ENCODE data around the gene GLRA3.
A peak's percentile ranks its signal among the peaks of the same experiment; 100 is the strongest.

GLRA3 gene

GRCh38 chr4:174690665-174691064 lies 138.4 kb downstream of the GLRA3 start:
- Histone ChIP-seq H3K4me1 (ENCODE audit: control insufficient read depth in 1 of 2, insufficient read depth in 2 of 2, low read length in 2 of 2) (no peaks in the 10 kb centered on the region), H3K27me3 (ENCODE audit: low read depth, low read length) (no peaks in the 10 kb centered on the region), H3K9me3 (ENCODE audit: control insufficient read depth in 1 of 2, low read length in 2 of 2) (peaks cover 0 to 10% of the 10 kb centered on the region in 2 donors), H3K27ac (ENCODE audit: low read length) (no peak overlapping the region), H3K4me3 (ENCODE audit: low read depth in 1 of 2, low read length in 2 of 2) (no peak overlapping the region), H3K36me3 (ENCODE audit: control insufficient read depth in 1 of 2, insufficient read depth in 2 of 2, low read length in 2 of 2) (no peaks in the 10 kb centered on the region)

GRCh38 chr4:174689618-174690017 lies 139.4 kb downstream of the GLRA3 start:
- Histone ChIP-seq H3K9me3 (ENCODE audit: control insufficient read depth in 1 of 2, low read length in 2 of 2) (peaks cover 0 to 10% of the 10 kb centered on the region in 2 donors), H3K4me1 (ENCODE audit: control insufficient read depth in 1 of 2, insufficient read depth in 2 of 2, low read length in 2 of 2) (no peaks in the 10 kb centered on the region), H3K27me3 (ENCODE audit: low read depth, low read length) (no peaks in the 10 kb centered on the region), H3K36me3 (ENCODE audit: control insufficient read depth in 1 of 2, insufficient read depth in 2 of 2, low read length in 2 of 2) (no peaks in the 10 kb centered on the region), H3K27ac (ENCODE audit: low read length) (no peak overlapping the region), H3K4me3 (ENCODE audit: low read depth in 1 of 2, low read length in 2 of 2) (peak overlapping the region in 1 of 2 donors; percentile 28)

- Histone ChIP-seq H3K4me3 (ENCODE audit: low read depth in 1 of 2, low read length in 2 of 2) (no peak overlapping the region), H3K36me3 (ENCODE audit: control insufficient read depth in 1 of 2, insufficient read depth in 2 of 2, low read length in 2 of 2) (no peaks in the 10 kb centered on the region), H3K27ac (ENCODE audit: low read length) (no peak overlapping the region), H3K27me3 (ENCODE audit: low read depth, low read length) (no peaks in the 10 kb centered on the region), H3K9me3 (ENCODE audit: control insufficient read depth in 1 of 2, low read length in 2 of 2) (peaks cover 0 to 10% of the 10 kb centered on the region in 2 donors), H3K4me1 (ENCODE audit: control insufficient read depth in 1 of 2, insufficient read depth in 2 of 2, low read length in 2 of 2) (no peaks in the 10 kb centered on the region)
These were observed 142.2 kb downstream of the GLRA3 start for GRCh38 chr4:174686826-174687225.

- H3K9me3 ChIP-seq (ENCODE audit: control insufficient read depth in 1 of 2, low read length in 2 of 2) = no peaks in the 10 kb centered on the region
- H3K27ac ChIP-seq (ENCODE audit: low read length) = no peak overlapping the region
- H3K4me3 ChIP-seq (ENCODE audit: low read depth in 1 of 2, low read length in 2 of 2) = no peak overlapping the region
- H3K4me1 ChIP-seq (ENCODE audit: control insufficient read depth in 1 of 2, insufficient read depth in 2 of 2, low read length in 2 of 2) = no peaks in the 10 kb centered on the region
- H3K36me3 ChIP-seq (ENCODE audit: control insufficient read depth in 1 of 2, insufficient read depth in 2 of 2, low read length in 2 of 2) = no peaks in the 10 kb centered on the region
- H3K27me3 ChIP-seq (ENCODE audit: low read depth, low read length) = no peaks in the 10 kb centered on the region
These were observed 147.2 kb downstream of the GLRA3 start for GRCh38 chr4:174681723-174682300.

- H3K4me1 ChIP-seq (ENCODE audit: control insufficient read depth in 1 of 2, insufficient read depth in 2 of 2, low read length in 2 of 2) = no peaks in the 10 kb centered on the region
- no peaks in the 10 kb centered on the region for H3K36me3 ChIP-seq (ENCODE audit: control insufficient read depth in 1 of 2, insufficient read depth in 2 of 2, low read length in 2 of 2)
- no peaks in the 10 kb centered on the region for H3K27me3 ChIP-seq (ENCODE audit: low read depth, low read length)
- no peaks in the 10 kb centered on the region for H3K9me3 ChIP-seq (ENCODE audit: control insufficient read depth in 1 of 2, low read length in 2 of 2)
- no peak overlapping the region for H3K27ac ChIP-seq (ENCODE audit: low read length)
- no peak overlapping the region for H3K4me3 ChIP-seq (ENCODE audit: low read depth in 1 of 2, low read length in 2 of 2)
These were observed 154.7 kb downstream of the GLRA3 start for GRCh38 chr4:174674305-174674840.

GRCh38 chr4:174673865-174674264 lies 155.2 kb downstream of the GLRA3 start:
- no peaks in the 10 kb centered on the region for H3K36me3 ChIP-seq (ENCODE audit: control insufficient read depth in 1 of 2, insufficient read depth in 2 of 2, low read length in 2 of 2)
- H3K4me3 ChIP-seq (ENCODE audit: low read depth in 1 of 2, low read length in 2 of 2) = no peak overlapping the region
- no peaks in the 10 kb centered on the region for H3K27me3 ChIP-seq (ENCODE audit: low read depth, low read length)
- H3K27ac ChIP-seq (ENCODE audit: low read length) = no peak overlapping the region
- H3K9me3 ChIP-seq (ENCODE audit: control insufficient read depth in 1 of 2, low read length in 2 of 2) = no peaks in the 10 kb centered on the region
- no peaks in the 10 kb centered on the region for H3K4me1 ChIP-seq (ENCODE audit: control insufficient read depth in 1 of 2, insufficient read depth in 2 of 2, low read length in 2 of 2)

GRCh38 chr4:174672276-174672675 lies 156.8 kb downstream of the GLRA3 start:
- Histone ChIP-seq H3K4me1 (ENCODE audit: control insufficient read depth in 1 of 2, insufficient read depth in 2 of 2, low read length in 2 of 2) (no peaks in the 10 kb centered on the region), H3K27ac (ENCODE audit: low read length) (no peak overlapping the region), H3K4me3 (ENCODE audit: low read depth in 1 of 2, low read length in 2 of 2) (no peak overlapping the region), H3K36me3 (ENCODE audit: control insufficient read depth in 1 of 2, insufficient read depth in 2 of 2, low read length in 2 of 2) (no peaks in the 10 kb centered on the region), H3K9me3 (ENCODE audit: control insufficient read depth in 1 of 2, low read length in 2 of 2) (no peaks in the 10 kb centered on the region), H3K27me3 (ENCODE audit: low read depth, low read length) (no peaks in the 10 kb centered on the region)

GRCh38 chr4:174669270-174669669 lies 159.8 kb downstream of the GLRA3 start:
- H3K27ac ChIP-seq (ENCODE audit: low read length) = no peak overlapping the region
- no peak overlapping the region for H3K4me3 ChIP-seq (ENCODE audit: low read depth in 1 of 2, low read length in 2 of 2)
- no peaks in the 10 kb centered on the region for H3K36me3 ChIP-seq (ENCODE audit: control insufficient read depth in 1 of 2, insufficient read depth in 2 of 2, low read length in 2 of 2)
- no peaks in the 10 kb centered on the region for H3K4me1 ChIP-seq (ENCODE audit: control insufficient read depth in 1 of 2, insufficient read depth in 2 of 2, low read length in 2 of 2)
- H3K27me3 ChIP-seq (ENCODE audit: low read depth, low read length) = no peaks in the 10 kb centered on the region
- no peaks in the 10 kb centered on the region for H3K9me3 ChIP-seq (ENCODE audit: control insufficient read depth in 1 of 2, low read length in 2 of 2)

GRCh38 chr4:174665799-174666198 lies 163.2 kb downstream of the GLRA3 start:
- H3K27ac ChIP-seq (ENCODE audit: low read length) = no peak overlapping the region
- H3K4me3 ChIP-seq (ENCODE audit: low read depth in 1 of 2, low read length in 2 of 2) = no peak overlapping the region
- H3K4me1 ChIP-seq (ENCODE audit: control insufficient read depth in 1 of 2, insufficient read depth in 2 of 2, low read length in 2 of 2) = no peaks in the 10 kb centered on the region
- no peaks in the 10 kb centered on the region for H3K36me3 ChIP-seq (ENCODE audit: control insufficient read depth in 1 of 2, insufficient read depth in 2 of 2, low read length in 2 of 2)
- H3K9me3 ChIP-seq (ENCODE audit: control insufficient read depth in 1 of 2, low read length in 2 of 2) = no peaks in the 10 kb centered on the region
- no peaks in the 10 kb centered on the region for H3K27me3 ChIP-seq (ENCODE audit: low read depth, low read length)

GRCh38 chr4:174663216-174663615 lies 165.8 kb downstream of the GLRA3 start:
- H3K27me3 ChIP-seq (ENCODE audit: low read depth, low read length) = no peaks in the 10 kb centered on the region
- no peak overlapping the region for H3K4me3 ChIP-seq (ENCODE audit: low read depth in 1 of 2, low read length in 2 of 2)
- H3K27ac ChIP-seq (ENCODE audit: low read length) = no peak overlapping the region
- H3K36me3 ChIP-seq (ENCODE audit: control insufficient read depth in 1 of 2, insufficient read depth in 2 of 2, low read length in 2 of 2) = no peaks in the 10 kb centered on the region
- H3K9me3 ChIP-seq (ENCODE audit: control insufficient read depth in 1 of 2, low read length in 2 of 2) = no peaks in the 10 kb centered on the region
- H3K4me1 ChIP-seq (ENCODE audit: control insufficient read depth in 1 of 2, insufficient read depth in 2 of 2, low read length in 2 of 2) = no peaks in the 10 kb centered on the region

- H3K27me3 ChIP-seq (ENCODE audit: low read depth, low read length) = no peaks in the 10 kb centered on the region
- no peak overlapping the region for H3K4me3 ChIP-seq (ENCODE audit: low read depth in 1 of 2, low read length in 2 of 2)
- no peaks in the 10 kb centered on the region for H3K36me3 ChIP-seq (ENCODE audit: control insufficient read depth in 1 of 2, insufficient read depth in 2 of 2, low read length in 2 of 2)
- no peaks in the 10 kb centered on the region for H3K4me1 ChIP-seq (ENCODE audit: control insufficient read depth in 1 of 2, insufficient read depth in 2 of 2, low read length in 2 of 2)
- no peaks in the 10 kb centered on the region for H3K9me3 ChIP-seq (ENCODE audit: control insufficient read depth in 1 of 2, low read length in 2 of 2)
- H3K27ac ChIP-seq (ENCODE audit: low read length) = no peak overlapping the region
These were observed 170.8 kb downstream of the GLRA3 start for GRCh38 chr4:174658246-174658645.

- Histone ChIP-seq H3K4me1 (ENCODE audit: control insufficient read depth in 1 of 2, insufficient read depth in 2 of 2, low read length in 2 of 2) (no peaks in the 10 kb centered on the region), H3K4me3 (ENCODE audit: low read depth in 1 of 2, low read length in 2 of 2) (no peak overlapping the region), H3K27me3 (ENCODE audit: low read depth, low read length) (no peaks in the 10 kb centered on the region), H3K36me3 (ENCODE audit: control insufficient read depth in 1 of 2, insufficient read depth in 2 of 2, low read length in 2 of 2) (no peaks in the 10 kb centered on the region), H3K27ac (ENCODE audit: low read length) (no peak overlapping the region), H3K9me3 (ENCODE audit: control insufficient read depth in 1 of 2, low read length in 2 of 2) (no peaks in the 10 kb centered on the region)
These were observed 171.6 kb downstream of the GLRA3 start for GRCh38 chr4:174657472-174657871.

Measured in muscle layer of duodenum (tissue), 2 donors.